ENCODE results near the gene GASK1A. TPM values are rescaled to one million over a fixed set of nuclear protein-coding genes. Genes with fewer than 3 reads are reported as not detected.

The GASK1A gene
- total RNA-seq, 1 donor from 2014 or later, result 0.72 TPM

DNA sequence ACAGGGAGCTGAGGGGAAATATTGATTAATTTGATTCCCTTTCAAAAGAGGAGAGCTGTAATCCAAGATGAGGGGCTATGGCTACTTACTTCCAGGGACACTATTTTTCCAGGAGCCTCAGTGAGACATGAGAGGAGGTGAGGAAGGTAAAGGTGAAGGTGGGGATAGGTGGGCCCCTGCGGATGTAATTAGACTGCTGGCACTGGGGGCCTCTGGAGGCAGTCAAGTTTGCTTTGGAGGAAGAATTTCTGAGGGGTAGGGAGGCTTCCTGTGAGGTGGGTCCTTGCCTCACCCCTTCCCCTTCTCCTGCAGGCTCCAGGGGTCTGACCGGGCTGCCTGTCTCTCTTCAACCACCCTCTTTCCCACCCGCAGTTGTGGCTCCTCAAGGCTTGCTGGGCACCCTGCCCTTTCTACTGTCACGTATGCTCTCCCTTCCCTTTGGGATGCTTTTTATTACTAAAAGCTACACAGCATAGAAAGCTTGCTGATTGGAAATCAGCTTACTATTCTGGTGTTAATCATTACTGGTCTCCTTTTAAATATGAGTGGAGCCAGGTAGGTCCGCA, 22.5 kb downstream of the GASK1A start:
- TF ChIP-seq, protein P1, sequence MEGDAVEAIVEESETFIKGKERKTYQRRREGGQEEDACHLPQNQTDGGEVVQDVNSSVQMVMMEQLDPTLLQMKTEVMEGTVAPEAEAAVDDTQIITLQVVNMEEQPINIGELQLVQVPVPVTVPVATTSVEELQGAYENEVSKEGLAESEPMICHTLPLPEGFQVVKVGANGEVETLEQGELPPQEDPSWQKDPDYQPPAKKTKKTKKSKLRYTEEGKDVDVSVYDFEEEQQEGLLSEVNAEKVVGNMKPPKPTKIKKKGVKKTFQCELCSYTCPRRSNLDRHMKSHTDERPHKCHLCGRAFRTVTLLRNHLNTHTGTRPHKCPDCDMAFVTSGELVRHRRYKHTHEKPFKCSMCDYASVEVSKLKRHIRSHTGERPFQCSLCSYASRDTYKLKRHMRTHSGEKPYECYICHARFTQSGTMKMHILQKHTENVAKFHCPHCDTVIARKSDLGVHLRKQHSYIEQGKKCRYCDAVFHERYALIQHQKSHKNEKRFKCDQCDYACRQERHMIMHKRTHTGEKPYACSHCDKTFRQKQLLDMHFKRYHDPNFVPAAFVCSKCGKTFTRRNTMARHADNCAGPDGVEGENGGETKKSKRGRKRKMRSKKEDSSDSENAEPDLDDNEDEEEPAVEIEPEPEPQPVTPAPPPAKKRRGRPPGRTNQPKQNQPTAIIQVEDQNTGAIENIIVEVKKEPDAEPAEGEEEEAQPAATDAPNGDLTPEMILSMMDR (IDR thresholded peaks at IDR 0.05; ENCODE audit: unreplicated experiment), result no peak
- no peak for DNase-seq (ENCODE audit: low spot score)
- peaks cover 3% of the 10 kb centered on the region for H3K4me1 Mint-ChIP-seq (ENCODE audit: unreplicated experiment)
- no peaks in the 10 kb centered on the region for H3K27me3 Mint-ChIP-seq (ENCODE audit: unreplicated experiment)
- H3K4me3 Mint-ChIP-seq (ENCODE audit: unreplicated experiment), result no peak overlapping the region
- no peak overlapping the region for H3K27ac Mint-ChIP-seq (ENCODE audit: unreplicated experiment)
- H3K9me3 Mint-ChIP-seq (ENCODE audit: unreplicated experiment), result no peaks in the 10 kb centered on the region
- no peaks in the 10 kb centered on the region for H3K36me3 Mint-ChIP-seq (ENCODE audit: low read depth, unreplicated experiment)

DNA sequence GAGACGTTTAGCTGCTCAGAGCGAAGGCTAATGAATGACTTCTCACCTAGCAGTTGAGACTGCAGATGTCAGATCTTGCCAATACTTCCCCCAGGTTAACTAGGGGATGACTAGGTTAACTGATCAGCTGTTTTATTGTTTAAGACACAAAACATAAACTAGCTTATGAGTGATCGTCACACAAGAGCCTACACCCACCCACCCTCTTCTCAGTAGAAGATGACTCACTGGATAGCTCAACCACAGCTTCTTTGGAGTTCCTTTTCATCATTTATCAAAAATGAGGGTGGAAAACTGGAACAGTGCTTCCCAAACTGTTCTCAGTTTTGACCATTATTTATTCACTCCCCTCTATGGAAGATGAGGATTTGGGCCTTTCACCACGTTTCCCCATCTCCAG, 25.2 kb downstream of the GASK1A start:
- H3K27me3 Mint-ChIP-seq (ENCODE audit: unreplicated experiment), result no peaks in the 10 kb centered on the region
- no peak for DNase-seq (ENCODE audit: low spot score)
- TF ChIP-seq, protein P1 (IDR thresholded peaks at IDR 0.05; ENCODE audit: unreplicated experiment), result no peak

DNA sequence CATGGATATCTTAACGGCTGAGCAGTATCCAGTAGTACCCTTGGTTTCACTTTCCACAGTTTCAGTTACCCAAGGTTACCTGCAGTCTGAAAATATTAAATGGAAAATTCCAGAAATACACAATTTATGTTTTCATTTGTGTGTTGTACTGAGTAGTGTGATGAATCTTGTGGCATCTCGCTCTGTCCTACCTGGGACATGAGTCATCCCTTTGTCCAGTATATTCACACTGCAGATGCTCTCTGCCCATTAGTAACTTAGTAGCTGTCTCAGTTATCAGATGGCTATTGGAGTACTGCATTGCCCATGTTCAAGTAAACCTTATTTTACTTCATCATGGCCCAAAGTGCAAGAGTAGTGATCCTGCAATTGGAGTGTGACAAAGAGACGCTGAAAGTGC, 26.1 kb downstream of the GASK1A start:
- H3K36me3 Mint-ChIP-seq (ENCODE audit: low read depth, unreplicated experiment), result no peaks in the 10 kb centered on the region
- no peaks in the 10 kb centered on the region for H3K9me3 Mint-ChIP-seq (ENCODE audit: unreplicated experiment)
- no peak for DNase-seq (ENCODE audit: low spot score)
- TF ChIP-seq, protein P1 (IDR thresholded peaks at IDR 0.05; ENCODE audit: unreplicated experiment), result no peak
- H3K4me1 Mint-ChIP-seq (ENCODE audit: unreplicated experiment), result peaks cover 3% of the 10 kb centered on the region
- H3K4me3 Mint-ChIP-seq (ENCODE audit: unreplicated experiment), result no peak overlapping the region
- H3K27me3 Mint-ChIP-seq (ENCODE audit: unreplicated experiment), result no peaks in the 10 kb centered on the region
- H3K27ac Mint-ChIP-seq (ENCODE audit: unreplicated experiment), result no peak overlapping the region

More for the DNA sequence above, 25.2 kb downstream of the GASK1A start:
- Mint-ChIP-seq H3K36me3 (ENCODE audit: low read depth, unreplicated experiment) (no peaks in the 10 kb centered on the region), H3K9me3 (ENCODE audit: unreplicated experiment) (no peaks in the 10 kb centered on the region), H3K4me1 (ENCODE audit: unreplicated experiment) (peaks cover 3% of the 10 kb centered on the region), H3K27ac (ENCODE audit: unreplicated experiment) (no peak overlapping the region), H3K4me3 (ENCODE audit: unreplicated experiment) (no peak overlapping the region)

DNA sequence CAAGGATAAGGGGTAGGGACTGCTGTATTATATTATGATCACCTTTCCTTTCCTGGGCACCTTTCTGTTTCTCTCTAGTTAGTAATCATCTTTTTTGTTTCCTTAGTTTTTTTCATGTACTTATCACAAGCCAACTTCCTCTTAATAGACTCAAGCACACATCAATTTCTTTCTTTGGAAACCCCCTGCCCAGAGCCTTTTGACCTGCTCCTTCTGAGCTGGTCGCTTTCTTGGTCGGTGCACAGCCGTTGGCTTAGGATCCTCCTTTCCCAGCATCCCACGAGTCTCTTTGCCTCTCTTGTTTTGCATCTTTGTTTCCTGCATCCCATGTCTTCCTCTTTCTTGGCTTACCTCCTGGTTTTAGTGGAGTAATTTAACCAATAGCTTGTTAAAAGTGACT, 26.9 kb downstream of the GASK1A start:
- TF ChIP-seq, protein P1 (IDR thresholded peaks at IDR 0.05; ENCODE audit: unreplicated experiment), result no peak
- no peaks in the 10 kb centered on the region for H3K27me3 Mint-ChIP-seq (ENCODE audit: unreplicated experiment)
- H3K4me3 Mint-ChIP-seq (ENCODE audit: unreplicated experiment), result no peak overlapping the region
- no peak overlapping the region for H3K27ac Mint-ChIP-seq (ENCODE audit: unreplicated experiment)
- no peaks in the 10 kb centered on the region for H3K36me3 Mint-ChIP-seq (ENCODE audit: low read depth, unreplicated experiment)
- no peak for DNase-seq (ENCODE audit: low spot score)
- H3K4me1 Mint-ChIP-seq (ENCODE audit: unreplicated experiment), result peaks cover 3% of the 10 kb centered on the region
- no peaks in the 10 kb centered on the region for H3K9me3 Mint-ChIP-seq (ENCODE audit: unreplicated experiment)

DNA sequence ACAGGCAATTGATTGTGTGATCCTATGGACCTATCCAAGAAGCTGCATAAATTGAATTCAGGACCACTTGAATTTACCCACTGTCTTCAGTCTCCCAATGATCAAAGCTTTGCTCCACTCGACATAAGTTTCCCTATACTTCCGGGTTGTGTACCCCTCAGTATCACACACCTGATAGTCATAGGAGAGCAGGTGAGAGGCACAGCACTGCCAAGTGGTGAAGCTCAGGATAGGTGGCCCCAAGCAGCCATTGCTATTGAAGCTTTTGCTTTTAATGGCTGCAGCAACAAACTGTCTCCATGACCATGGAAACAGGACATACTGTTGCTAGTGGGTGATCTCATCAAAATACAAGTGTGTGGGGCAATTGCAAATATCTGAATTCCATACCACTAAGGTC, 27.7 kb downstream of the GASK1A start:
- no peaks in the 10 kb centered on the region for H3K36me3 Mint-ChIP-seq (ENCODE audit: low read depth, unreplicated experiment)
- no peak for DNase-seq (ENCODE audit: low spot score)
- TF ChIP-seq, protein P1 (IDR thresholded peaks at IDR 0.05; ENCODE audit: unreplicated experiment), result no peak
- H3K9me3 Mint-ChIP-seq (ENCODE audit: unreplicated experiment), result no peaks in the 10 kb centered on the region
- no peak overlapping the region for H3K4me3 Mint-ChIP-seq (ENCODE audit: unreplicated experiment)
- no peaks in the 10 kb centered on the region for H3K27me3 Mint-ChIP-seq (ENCODE audit: unreplicated experiment)
- H3K27ac Mint-ChIP-seq (ENCODE audit: unreplicated experiment), result no peak overlapping the region
- H3K4me1 Mint-ChIP-seq (ENCODE audit: unreplicated experiment), result peaks cover 3% of the 10 kb centered on the region
